Lower lobe of right lung (tissue), 2 donors: ENCODE results near the gene TMC5. TPM values are rescaled to one million over a fixed set of nuclear protein-coding genes. Genes with fewer than 3 reads are reported as not detected.
A peak's percentile ranks its signal among the peaks of the same experiment; 100 is the strongest.

Source experiments
- ATAC-seq, 2 donors: fragments of 200-7000 bp; cut with Tn5 transposase; one replicate each; pipeline ENCODE4 v1.9.1; 2020 to 2022; ENCODE audit warnings: mild to moderate bottlenecking in 2 of 2, moderate library complexity in 2 of 2
- DNase-seq: peaks from one replicate; pipeline ENCODE4 v3.0.0-alpha.2; 2020
- H3K27ac ChIP-seq: fragments of 200-600 bp; one replicate; pipeline ENCODE4 v1.8.0; 2022
- H3K27me3 ChIP-seq: fragments of 200-600 bp; one replicate; pipeline ENCODE4 v1.8.0; 2022; ENCODE audit warnings: low read depth
- H3K36me3 ChIP-seq: fragments of 200-600 bp; one replicate; pipeline ENCODE4 v1.8.0; 2022; ENCODE audit warnings: mild to moderate bottlenecking
- H3K4me1 ChIP-seq: fragments of 200-600 bp; one replicate; pipeline ENCODE4 v1.8.0; 2022
- H3K4me3 ChIP-seq: fragments of 200-600 bp; one replicate; pipeline ENCODE4 v1.8.0; 2022; ENCODE audit warnings: mild to moderate bottlenecking
- H3K9me3 ChIP-seq: fragments of 200-600 bp; one replicate; pipeline ENCODE4 v1.8.0; 2022
- intact Hi-C: fragments of 100-400 bp; cut with DNase I; formaldehyde crosslinking; loops from one replicate; pipeline ENCODE4 v1.11.0; 2022
- total RNA-seq: library from RNA; stranded (reverse); fragmentation: NEBNext Ultra II Directional; extraction: Animal tissue kit (Norgen Biotek cat#: 25700); gene quantifications from one replicate; pipeline ENCODE4 v1.2.1, GENCODE V29; 2021
- TF ChIP-seq, protein P1 (sequence below): fragments of 200-600 bp; IDR thresholded peaks from one replicate; pipeline ENCODE4 v1.8.0; 2022; ENCODE audit warnings: antibody characterized with exemption, mild to moderate bottlenecking
- donor health status: DM: no; HTN: yes; CAD: no; lungs with severe emphysema.

Gene TMC5
- total RNA-seq, 1 donor from 2014 or later: 62.1 TPM

DNA sequence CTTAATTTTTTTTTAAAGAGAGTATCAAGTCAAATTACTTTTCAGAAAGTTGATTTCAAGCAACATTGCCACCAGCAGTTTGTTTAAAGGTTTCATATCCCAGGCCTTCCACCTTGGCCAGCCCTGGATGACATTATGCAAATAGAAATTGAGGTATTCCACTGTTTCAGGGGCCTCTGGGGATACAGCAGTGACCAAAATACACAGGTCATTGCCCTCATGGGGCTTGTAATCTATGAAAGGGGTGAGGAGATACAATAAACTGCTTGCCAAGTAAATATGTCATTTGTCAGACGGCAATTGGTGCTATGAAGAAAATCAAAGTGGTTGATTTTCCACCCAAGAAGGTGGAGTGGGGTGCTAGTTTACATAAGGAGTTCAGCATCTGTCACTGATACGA lies 37.8 kb upstream of the TMC5 start:
- Histone ChIP-seq H3K27ac (peak overlapping the region; percentile 71), H3K4me1 (peaks cover 31% of the 10 kb centered on the region), H3K4me3 (no peak overlapping the region), H3K36me3 (no peaks in the 10 kb centered on the region), H3K27me3 (no peaks in the 10 kb centered on the region), H3K9me3 (no peaks in the 10 kb centered on the region)
- no peak for DNase-seq
- intact Hi-C loops: loop anchor here (10.0 kb wide), 1 partner anchor 295 kb away; no protein-coding TSS in a partner anchor
- TF ChIP-seq, protein P1, sequence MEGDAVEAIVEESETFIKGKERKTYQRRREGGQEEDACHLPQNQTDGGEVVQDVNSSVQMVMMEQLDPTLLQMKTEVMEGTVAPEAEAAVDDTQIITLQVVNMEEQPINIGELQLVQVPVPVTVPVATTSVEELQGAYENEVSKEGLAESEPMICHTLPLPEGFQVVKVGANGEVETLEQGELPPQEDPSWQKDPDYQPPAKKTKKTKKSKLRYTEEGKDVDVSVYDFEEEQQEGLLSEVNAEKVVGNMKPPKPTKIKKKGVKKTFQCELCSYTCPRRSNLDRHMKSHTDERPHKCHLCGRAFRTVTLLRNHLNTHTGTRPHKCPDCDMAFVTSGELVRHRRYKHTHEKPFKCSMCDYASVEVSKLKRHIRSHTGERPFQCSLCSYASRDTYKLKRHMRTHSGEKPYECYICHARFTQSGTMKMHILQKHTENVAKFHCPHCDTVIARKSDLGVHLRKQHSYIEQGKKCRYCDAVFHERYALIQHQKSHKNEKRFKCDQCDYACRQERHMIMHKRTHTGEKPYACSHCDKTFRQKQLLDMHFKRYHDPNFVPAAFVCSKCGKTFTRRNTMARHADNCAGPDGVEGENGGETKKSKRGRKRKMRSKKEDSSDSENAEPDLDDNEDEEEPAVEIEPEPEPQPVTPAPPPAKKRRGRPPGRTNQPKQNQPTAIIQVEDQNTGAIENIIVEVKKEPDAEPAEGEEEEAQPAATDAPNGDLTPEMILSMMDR: no peak
- no peak for ATAC-seq

DNA sequence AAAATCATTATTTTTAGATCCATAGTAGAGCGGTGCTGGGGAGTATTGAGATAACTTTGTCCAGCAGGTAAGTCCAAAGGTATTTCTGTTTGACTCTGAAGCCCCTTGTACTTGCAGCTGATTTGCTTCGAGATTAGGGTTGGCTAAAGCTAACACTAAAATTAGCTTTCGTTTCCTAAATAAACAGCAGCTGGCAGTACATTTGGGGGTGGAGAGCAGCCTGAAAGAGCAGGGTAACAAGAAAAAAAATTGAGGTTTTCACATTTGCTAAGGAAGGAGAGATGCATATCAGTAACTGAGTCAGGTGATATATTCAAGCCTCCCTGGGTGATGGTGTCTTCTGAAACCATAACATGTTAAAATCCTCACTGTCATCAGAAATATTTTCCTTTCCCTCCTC lies 37.4 kb upstream of the TMC5 start:
- DNase-seq (no peak), ATAC-seq (peak in 1 of 2 donors; percentile 2)
- no peaks in the 10 kb centered on the region for H3K36me3 ChIP-seq
- intact Hi-C loops: no loop called here
- no peak overlapping the region for H3K4me3 ChIP-seq
- H3K4me1 ChIP-seq: peaks cover 31% of the 10 kb centered on the region
- TF ChIP-seq, protein P1: no peak
- no peaks in the 10 kb centered on the region for H3K27me3 ChIP-seq
- H3K27ac ChIP-seq: peak overlapping the region; percentile 71
- H3K9me3 ChIP-seq: no peaks in the 10 kb centered on the region

DNA sequence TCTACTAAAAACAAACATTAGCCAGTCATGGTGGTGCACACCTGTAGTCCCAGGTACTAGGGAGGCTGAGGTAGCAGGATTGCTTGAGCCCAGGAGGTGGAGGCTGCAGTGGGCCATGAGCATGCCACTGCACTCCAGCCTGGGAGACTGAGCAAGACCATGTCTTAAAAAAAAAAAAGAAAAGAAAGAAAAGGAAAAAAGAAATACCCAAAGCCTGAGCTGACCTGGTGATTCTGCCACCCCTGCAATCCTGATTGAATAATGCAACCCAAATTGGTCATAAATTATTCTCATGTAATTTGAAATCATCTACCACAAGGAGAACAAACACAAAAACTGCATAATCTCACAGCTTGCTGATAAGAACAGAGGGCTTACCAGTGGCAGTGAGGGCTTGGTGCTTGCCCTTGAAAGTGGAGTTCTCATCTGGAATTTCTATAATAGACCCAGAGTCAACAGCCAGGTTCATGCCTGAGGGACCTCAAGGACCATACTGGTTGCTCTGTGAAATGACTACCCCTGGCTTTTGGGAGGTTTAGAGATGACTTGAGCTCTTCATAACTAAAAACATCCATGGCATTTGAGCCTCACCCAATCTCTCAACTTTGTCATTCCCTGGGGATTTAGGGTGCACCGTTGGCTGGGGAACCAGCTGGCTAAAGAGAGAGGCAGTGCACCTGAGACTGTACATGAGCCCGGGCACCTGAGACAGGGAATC lies 35.4 kb upstream of the TMC5 start:
- TF ChIP-seq, protein P1: no peak
- Histone ChIP-seq H3K27me3 (no peaks in the 10 kb centered on the region), H3K36me3 (no peaks in the 10 kb centered on the region), H3K4me1 (peaks cover 31% of the 10 kb centered on the region), H3K9me3 (no peaks in the 10 kb centered on the region), H3K27ac (peak overlapping the region; percentile 71), H3K4me3 (no peak overlapping the region)
- intact Hi-C loops: no loop called here
- ATAC-seq (peak; percentile 83 to 89), DNase-seq (no peak)

DNA sequence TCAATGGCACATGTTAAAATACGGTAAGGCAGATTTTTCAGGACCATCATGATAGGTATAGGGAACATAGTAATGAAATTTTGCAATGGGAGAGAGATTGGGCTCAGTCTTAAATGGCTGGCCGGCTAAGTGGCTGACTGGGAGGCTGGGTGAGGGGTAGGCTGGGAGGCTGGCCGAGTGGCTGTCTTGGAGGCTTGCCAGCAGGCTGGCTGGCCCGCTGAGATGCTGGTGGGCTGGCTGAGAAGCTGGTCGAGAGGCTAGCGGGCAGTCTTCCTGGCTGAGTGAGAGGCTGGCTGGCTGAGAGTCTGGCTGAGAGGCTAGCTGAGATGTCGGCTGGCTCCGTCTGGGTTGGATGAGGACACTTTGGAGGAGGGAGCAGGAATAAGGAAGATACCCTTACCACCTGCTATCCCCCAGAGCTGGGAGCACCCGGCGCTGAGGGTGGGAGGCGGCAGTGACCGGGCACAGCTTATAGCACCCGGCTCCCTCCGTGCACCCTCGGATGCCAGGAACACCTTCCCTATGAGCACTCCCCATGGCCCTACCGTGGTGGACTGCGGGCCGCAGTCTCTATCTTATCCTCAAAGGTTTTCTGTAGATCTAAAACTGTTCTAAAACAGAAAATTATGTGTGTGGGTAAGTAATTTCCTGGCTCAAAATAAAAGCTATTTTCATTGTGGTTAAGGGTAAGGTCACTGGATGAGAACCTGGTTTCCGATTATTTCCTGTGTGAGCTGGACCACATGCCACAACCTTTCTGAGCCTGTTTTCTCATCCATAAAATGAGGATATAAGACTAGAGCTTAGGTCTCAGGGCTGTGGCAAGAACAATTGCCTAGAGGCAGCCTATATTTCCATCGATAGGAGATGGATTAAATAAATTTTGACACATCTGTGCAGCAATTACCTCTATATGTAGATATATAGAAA lies 34.5 kb upstream of the TMC5 start:
- H3K27me3 ChIP-seq: no peaks in the 10 kb centered on the region
- DNase-seq: peak; percentile 80

DNA sequence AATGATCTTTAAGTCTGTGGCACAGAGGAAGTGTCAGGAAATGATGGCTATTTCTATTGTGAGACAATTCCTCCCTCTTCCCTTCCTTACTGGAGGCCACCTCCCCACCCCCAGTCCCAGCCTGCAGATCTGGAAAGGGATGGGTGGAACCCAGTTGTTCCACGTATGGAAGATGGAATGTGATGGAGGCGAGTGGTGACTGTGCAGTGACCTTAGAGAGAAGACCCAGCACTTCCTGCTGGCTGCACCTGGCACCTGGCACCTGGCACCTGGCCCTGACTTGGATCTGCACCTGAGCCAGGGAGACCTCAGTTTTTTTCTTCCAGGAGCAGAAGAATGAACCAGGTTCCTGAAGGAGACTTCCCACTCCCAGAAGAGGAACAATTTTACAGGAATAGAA lies 33.0 kb upstream of the TMC5 start:
- H3K4me3 ChIP-seq: no peak overlapping the region
- H3K4me1 ChIP-seq: peaks cover 27% of the 10 kb centered on the region
- intact Hi-C loops: no loop called here
- no peaks in the 10 kb centered on the region for H3K27me3 ChIP-seq
- H3K27ac ChIP-seq: peak overlapping the region; percentile 50
- DNase-seq: peak; percentile 75
- ATAC-seq: peak; percentile 36 to 69
- no peaks in the 10 kb centered on the region for H3K36me3 ChIP-seq
- TF ChIP-seq, protein P1: no peak
- H3K9me3 ChIP-seq: no peaks in the 10 kb centered on the region

More for the DNA sequence above, 34.5 kb upstream of the TMC5 start:
- TF ChIP-seq, protein P1: no peak
- peak; percentile 78 to 86 for ATAC-seq
- intact Hi-C loops: no loop called here
- peaks cover 31% of the 10 kb centered on the region for H3K4me1 ChIP-seq
- no peaks in the 10 kb centered on the region for H3K9me3 ChIP-seq
- H3K36me3 ChIP-seq: no peaks in the 10 kb centered on the region
- no peak overlapping the region for H3K4me3 ChIP-seq
- peak overlapping the region; percentile 71 for H3K27ac ChIP-seq
